K562 (cell line): ENCODE results near the gene PRKAR1B.

Experiments used
- BRD9 ChIP-seq: fragments of 450-650 bp; IDR thresholded peaks from 2 replicates; pipeline ENCODE4 v1.6.1; 2018; ENCODE audit warnings: low read depth; ENCODE audit not compliant: partially characterized antibody
- CBX3 ChIP-seq, 2 experiments: IDR thresholded peaks; 1 replicate in 1 of 2; 2 replicates in 1 of 2; pipeline ENCODE4 v1.6.1; 2012; ENCODE audit warnings: inconsistent platforms in 2 of 2, low read length in 2 of 2, borderline replicate concordance in 1 of 2, control low read depth in 1 of 2
- TF ChIP-seq, protein P1 (sequence below): sonication (generic); formaldehyde crosslinking; IDR thresholded peaks from 2 replicates; pipeline ENCODE4 v1.8.0; 2022; ENCODE audit warnings: mild to moderate bottlenecking, missing genetic modification reagents, borderline replicate concordance

DNA sequence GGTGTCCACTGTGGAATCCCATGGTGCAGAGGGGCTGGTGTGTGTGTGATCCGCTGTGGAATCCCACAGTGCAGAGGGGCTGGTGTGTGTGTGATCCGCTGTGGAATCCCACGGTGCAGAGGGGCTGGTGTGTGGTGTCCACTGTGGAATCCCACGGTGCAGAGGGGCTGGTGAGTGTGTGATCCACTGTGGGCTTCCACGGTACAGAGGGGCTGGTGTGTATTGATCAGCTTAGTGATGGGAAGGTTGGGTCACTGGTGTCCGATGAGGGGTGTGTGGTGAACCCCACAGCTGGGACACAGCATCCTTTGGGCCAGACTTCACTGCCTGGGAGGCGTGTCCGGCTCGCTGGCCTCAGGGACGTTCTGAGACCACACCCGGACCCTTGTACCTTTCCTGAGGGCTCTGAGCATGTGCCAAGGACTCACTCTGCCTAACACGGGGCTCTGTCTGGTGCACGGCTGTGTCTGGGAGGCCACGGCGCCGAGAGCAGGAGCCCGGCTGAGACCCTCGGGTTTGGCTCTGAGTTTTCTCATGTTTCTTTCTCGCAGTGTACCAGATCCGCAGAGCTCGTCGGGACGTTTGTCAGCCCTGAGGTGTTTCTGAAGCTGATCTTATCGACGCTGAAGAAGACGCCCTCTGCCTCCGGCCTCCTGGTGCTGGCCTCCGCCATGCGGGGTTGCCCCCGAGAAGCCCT lies 29.3 kb upstream of the PRKAR1B start:
- TF ChIP-seq, protein P1, sequence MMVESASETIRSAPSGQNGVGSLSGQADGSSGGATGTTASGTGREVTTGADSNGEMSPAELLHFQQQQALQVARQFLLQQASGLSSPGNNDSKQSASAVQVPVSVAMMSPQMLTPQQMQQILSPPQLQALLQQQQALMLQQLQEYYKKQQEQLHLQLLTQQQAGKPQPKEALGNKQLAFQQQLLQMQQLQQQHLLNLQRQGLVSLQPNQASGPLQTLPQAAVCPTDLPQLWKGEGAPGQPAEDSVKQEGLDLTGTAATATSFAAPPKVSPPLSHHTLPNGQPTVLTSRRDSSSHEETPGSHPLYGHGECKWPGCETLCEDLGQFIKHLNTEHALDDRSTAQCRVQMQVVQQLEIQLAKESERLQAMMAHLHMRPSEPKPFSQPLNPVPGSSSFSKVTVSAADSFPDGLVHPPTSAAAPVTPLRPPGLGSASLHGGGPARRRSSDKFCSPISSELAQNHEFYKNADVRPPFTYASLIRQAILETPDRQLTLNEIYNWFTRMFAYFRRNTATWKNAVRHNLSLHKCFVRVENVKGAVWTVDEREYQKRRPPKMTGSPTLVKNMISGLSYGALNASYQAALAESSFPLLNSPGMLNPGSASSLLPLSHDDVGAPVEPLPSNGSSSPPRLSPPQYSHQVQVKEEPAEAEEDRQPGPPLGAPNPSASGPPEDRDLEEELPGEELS (CRISPR knock-in tag): no peak
- no peak for TF ChIP-seq CBX3 (IDR thresholded peaks at IDR 0.05; ENCODE audit: borderline replicate concordance in 1 of 2, low read length in 2 of 2)
- no peak for TF ChIP-seq BRD9
